ENCODE measurements around the gene ADCK2.

ADCK2 gene

GRCh38 chr7:140631021-140631420 is 41.7 kb upstream of the ADCK2 start:
- peaks cover 12% of the 10 kb centered on the region for H3K4me1 ChIP-seq (ENCODE audit: control insufficient read depth, low read depth, low read length)
- no peaks in the 10 kb centered on the region for H3K79me1 ChIP-seq (ENCODE audit: low read length)
- WGBS (ENCODE audit: extremely low coverage, insufficient coverage, low lambda C conversion rate), result no CpG with 5 or more reads among the region's 6 CpGs

GRCh38 chr7:140631602-140632001 is 41.1 kb upstream of the ADCK2 start:
- H3K36me3 ChIP-seq (ENCODE audit: control insufficient read depth, insufficient read depth, low read length), result no peaks in the 10 kb centered on the region
- no peak overlapping the region for H3K27ac ChIP-seq (ENCODE audit: low read depth, low read length)
- no peak overlapping the region for H3K18ac ChIP-seq (ENCODE audit: low read length)
- DNase-seq, result no peak
- no peak overlapping the region for H4K8ac ChIP-seq (ENCODE audit: low read depth, low read length)
- H2BK5ac ChIP-seq (ENCODE audit: low read length), result no peak overlapping the region
- no peak overlapping the region for H3K4me3 ChIP-seq (ENCODE audit: low read length)
- H3K4ac ChIP-seq (ENCODE audit: low read depth, low read length), result no peak overlapping the region
- no peak overlapping the region for H3K56ac ChIP-seq (ENCODE audit: low read length)
- no CpG with 5 or more reads among the region's 7 CpGs for WGBS (ENCODE audit: extremely low coverage, insufficient coverage, low lambda C conversion rate)
- no peak overlapping the region for H2AK5ac ChIP-seq (ENCODE audit: low read length)
- H3K23ac ChIP-seq (ENCODE audit: low read length), result no peak overlapping the region
- H3K79me2 ChIP-seq (ENCODE audit: control insufficient read depth, insufficient read depth, low read length), result no peaks in the 10 kb centered on the region
- H3K4me1 ChIP-seq (ENCODE audit: control insufficient read depth, low read depth, low read length), result peaks cover 8% of the 10 kb centered on the region
- H3K79me1 ChIP-seq (ENCODE audit: low read length), result no peaks in the 10 kb centered on the region
- H2BK120ac ChIP-seq (ENCODE audit: low read depth, low read length), result no peak overlapping the region
- no peak overlapping the region for H3K9ac ChIP-seq (ENCODE audit: low read length)
- no peak overlapping the region for H3K4me2 ChIP-seq (ENCODE audit: low read length)
- no peak overlapping the region for H2BK15ac ChIP-seq (replicated peaks; ENCODE audit: low read depth)
- H3K27me3 ChIP-seq (ENCODE audit: insufficient read depth, low read length, poor library complexity), result no peaks in the 10 kb centered on the region
- H4K5ac ChIP-seq (ENCODE audit: low read length), result no peak overlapping the region

More at GRCh38 chr7:140631021-140631420, 41.7 kb upstream of the ADCK2 start:
- Histone ChIP-seq H3K18ac (ENCODE audit: low read length) (no peak overlapping the region), H2BK120ac (ENCODE audit: low read depth, low read length) (no peak overlapping the region), H3K27ac (ENCODE audit: low read depth, low read length) (peak overlapping the region; percentile 24), H3K23ac (ENCODE audit: low read length) (no peak overlapping the region), H3K79me2 (ENCODE audit: control insufficient read depth, insufficient read depth, low read length) (no peaks in the 10 kb centered on the region), H3K4me3 (ENCODE audit: low read length) (no peak overlapping the region), H4K8ac (ENCODE audit: low read depth, low read length) (no peak overlapping the region), H2BK5ac (ENCODE audit: low read length) (no peak overlapping the region), H4K5ac (ENCODE audit: low read length) (no peak overlapping the region), H2BK15ac (replicated peaks; ENCODE audit: low read depth) (no peak overlapping the region), H3K4me2 (ENCODE audit: low read length) (no peak overlapping the region), H3K36me3 (ENCODE audit: control insufficient read depth, insufficient read depth, low read length) (no peaks in the 10 kb centered on the region), H3K27me3 (ENCODE audit: insufficient read depth, low read length, poor library complexity) (no peaks in the 10 kb centered on the region), H3K9ac (ENCODE audit: low read length) (no peak overlapping the region), H2AK5ac (ENCODE audit: low read length) (no peak overlapping the region), H3K56ac (ENCODE audit: low read length) (no peak overlapping the region), H3K4ac (ENCODE audit: low read depth, low read length) (no peak overlapping the region)
- DNase-seq, result no peak

GRCh38 chr7:140635345-140635744 is 37.4 kb upstream of the ADCK2 start:
- Histone ChIP-seq H3K4ac (ENCODE audit: low read depth, low read length) (no peak overlapping the region), H3K18ac (ENCODE audit: low read length) (no peak overlapping the region), H4K5ac (ENCODE audit: low read length) (no peak overlapping the region), H4K8ac (ENCODE audit: low read depth, low read length) (no peak overlapping the region), H3K4me3 (ENCODE audit: low read length) (no peak overlapping the region), H2BK120ac (ENCODE audit: low read depth, low read length) (no peak overlapping the region), H3K9ac (ENCODE audit: low read length) (no peak overlapping the region), H3K4me1 (ENCODE audit: control insufficient read depth, low read depth, low read length) (peaks cover 11% of the 10 kb centered on the region), H3K23ac (ENCODE audit: low read length) (no peak overlapping the region), H3K79me1 (ENCODE audit: low read length) (no peaks in the 10 kb centered on the region), H3K79me2 (ENCODE audit: control insufficient read depth, insufficient read depth, low read length) (no peaks in the 10 kb centered on the region), H3K56ac (ENCODE audit: low read length) (peak overlapping the region; percentile 54), H3K4me2 (ENCODE audit: low read length) (no peak overlapping the region), H2AK5ac (ENCODE audit: low read length) (no peak overlapping the region), H2BK15ac (replicated peaks; ENCODE audit: low read depth) (no peak overlapping the region), H3K36me3 (ENCODE audit: control insufficient read depth, insufficient read depth, low read length) (no peaks in the 10 kb centered on the region), H2BK5ac (ENCODE audit: low read length) (peak overlapping the region; percentile 35), H3K27ac (ENCODE audit: low read depth, low read length) (peak overlapping the region; percentile 8), H3K27me3 (ENCODE audit: insufficient read depth, low read length, poor library complexity) (no peaks in the 10 kb centered on the region)
- DNase-seq, result peak; percentile 65
- WGBS (ENCODE audit: extremely low coverage, insufficient coverage, low lambda C conversion rate), result no CpG with 5 or more reads among the region's 5 CpGs

- Histone ChIP-seq H3K36me3 (ENCODE audit: control insufficient read depth, insufficient read depth, low read length) (no peaks in the 10 kb centered on the region), H3K27ac (ENCODE audit: low read depth, low read length) (peak overlapping the region; percentile 8), H3K79me1 (ENCODE audit: low read length) (no peaks in the 10 kb centered on the region), H2BK5ac (ENCODE audit: low read length) (no peak overlapping the region), H4K8ac (ENCODE audit: low read depth, low read length) (no peak overlapping the region), H3K4ac (ENCODE audit: low read depth, low read length) (no peak overlapping the region), H3K56ac (ENCODE audit: low read length) (peak overlapping the region; percentile 54), H2AK5ac (ENCODE audit: low read length) (no peak overlapping the region), H3K27me3 (ENCODE audit: insufficient read depth, low read length, poor library complexity) (no peaks in the 10 kb centered on the region), H2BK120ac (ENCODE audit: low read depth, low read length) (no peak overlapping the region), H3K23ac (ENCODE audit: low read length) (no peak overlapping the region), H3K18ac (ENCODE audit: low read length) (peak overlapping the region; percentile 1), H3K79me2 (ENCODE audit: control insufficient read depth, insufficient read depth, low read length) (no peaks in the 10 kb centered on the region), H4K5ac (ENCODE audit: low read length) (no peak overlapping the region), H3K4me3 (ENCODE audit: low read length) (no peak overlapping the region), H3K4me1 (ENCODE audit: control insufficient read depth, low read depth, low read length) (peaks cover 11% of the 10 kb centered on the region), H3K9ac (ENCODE audit: low read length) (peak overlapping the region; percentile 2), H2BK15ac (replicated peaks; ENCODE audit: low read depth) (no peak overlapping the region), H3K4me2 (ENCODE audit: low read length) (no peak overlapping the region)
- peak; percentile 31 for DNase-seq
- WGBS (ENCODE audit: extremely low coverage, insufficient coverage, low lambda C conversion rate), result no CpG with 5 or more reads among the region's 5 CpGs
Measured at GRCh38 chr7:140635816-140636215, 36.9 kb upstream of the ADCK2 start.

GRCh38 chr7:140637400-140637799 is 35.3 kb upstream of the ADCK2 start:
- no peak for DNase-seq
- Histone ChIP-seq H4K5ac (ENCODE audit: low read length) (no peak overlapping the region), H3K36me3 (ENCODE audit: control insufficient read depth, insufficient read depth, low read length) (no peaks in the 10 kb centered on the region), H2BK5ac (ENCODE audit: low read length) (no peak overlapping the region), H3K4ac (ENCODE audit: low read depth, low read length) (no peak overlapping the region), H3K79me1 (ENCODE audit: low read length) (no peaks in the 10 kb centered on the region), H3K18ac (ENCODE audit: low read length) (no peak overlapping the region), H3K4me2 (ENCODE audit: low read length) (no peak overlapping the region), H3K27me3 (ENCODE audit: insufficient read depth, low read length, poor library complexity) (no peaks in the 10 kb centered on the region), H3K79me2 (ENCODE audit: control insufficient read depth, insufficient read depth, low read length) (no peaks in the 10 kb centered on the region), H2BK120ac (ENCODE audit: low read depth, low read length) (no peak overlapping the region), H3K4me1 (ENCODE audit: control insufficient read depth, low read depth, low read length) (peaks cover 11% of the 10 kb centered on the region), H3K27ac (ENCODE audit: low read depth, low read length) (no peak overlapping the region), H4K8ac (ENCODE audit: low read depth, low read length) (no peak overlapping the region), H2AK5ac (ENCODE audit: low read length) (no peak overlapping the region), H3K23ac (ENCODE audit: low read length) (no peak overlapping the region), H3K9ac (ENCODE audit: low read length) (no peak overlapping the region), H2BK15ac (replicated peaks; ENCODE audit: low read depth) (no peak overlapping the region), H3K4me3 (ENCODE audit: low read length) (no peak overlapping the region), H3K56ac (ENCODE audit: low read length) (no peak overlapping the region)
- WGBS (ENCODE audit: extremely low coverage, insufficient coverage, low lambda C conversion rate), result no CpG with 5 or more reads among the region's 3 CpGs

- H2BK5ac ChIP-seq (ENCODE audit: low read length), result no peak overlapping the region
- H3K18ac ChIP-seq (ENCODE audit: low read length), result no peak overlapping the region
- H3K36me3 ChIP-seq (ENCODE audit: control insufficient read depth, insufficient read depth, low read length), result no peaks in the 10 kb centered on the region
- no peaks in the 10 kb centered on the region for H3K79me2 ChIP-seq (ENCODE audit: control insufficient read depth, insufficient read depth, low read length)
- no peaks in the 10 kb centered on the region for H3K79me1 ChIP-seq (ENCODE audit: low read length)
- H2AK5ac ChIP-seq (ENCODE audit: low read length), result no peak overlapping the region
- H4K5ac ChIP-seq (ENCODE audit: low read length), result no peak overlapping the region
- peaks cover 11% of the 10 kb centered on the region for H3K4me1 ChIP-seq (ENCODE audit: control insufficient read depth, low read depth, low read length)
- H3K56ac ChIP-seq (ENCODE audit: low read length), result no peak overlapping the region
- H2BK120ac ChIP-seq (ENCODE audit: low read depth, low read length), result no peak overlapping the region
- no peak overlapping the region for H3K27ac ChIP-seq (ENCODE audit: low read depth, low read length)
- no peak overlapping the region for H3K4me2 ChIP-seq (ENCODE audit: low read length)
- no peaks in the 10 kb centered on the region for H3K27me3 ChIP-seq (ENCODE audit: insufficient read depth, low read length, poor library complexity)
- peak; percentile 90 for DNase-seq
- no peak overlapping the region for H3K23ac ChIP-seq (ENCODE audit: low read length)
- no peak overlapping the region for H3K9ac ChIP-seq (ENCODE audit: low read length)
- no peak overlapping the region for H2BK15ac ChIP-seq (replicated peaks; ENCODE audit: low read depth)
- H3K4ac ChIP-seq (ENCODE audit: low read depth, low read length), result no peak overlapping the region
- no peak overlapping the region for H3K4me3 ChIP-seq (ENCODE audit: low read length)
- no CpG with 5 or more reads among the region's 6 CpGs for WGBS (ENCODE audit: extremely low coverage, insufficient coverage, low lambda C conversion rate)
- H4K8ac ChIP-seq (ENCODE audit: low read depth, low read length), result no peak overlapping the region
Measured at GRCh38 chr7:140638173-140638791, 34.5 kb upstream of the ADCK2 start.
